ENCODE measurements around the gene ETFRF1. TPM values are rescaled to one million over a fixed set of nuclear protein-coding genes. Genes with fewer than 3 reads are reported as not detected.
A peak's percentile ranks its signal among the peaks of the same experiment; 100 is the strongest.

The ETFRF1 gene
- total RNA-seq, 1 donor from 2014 or later, result 20.4 TPM

DNA sequence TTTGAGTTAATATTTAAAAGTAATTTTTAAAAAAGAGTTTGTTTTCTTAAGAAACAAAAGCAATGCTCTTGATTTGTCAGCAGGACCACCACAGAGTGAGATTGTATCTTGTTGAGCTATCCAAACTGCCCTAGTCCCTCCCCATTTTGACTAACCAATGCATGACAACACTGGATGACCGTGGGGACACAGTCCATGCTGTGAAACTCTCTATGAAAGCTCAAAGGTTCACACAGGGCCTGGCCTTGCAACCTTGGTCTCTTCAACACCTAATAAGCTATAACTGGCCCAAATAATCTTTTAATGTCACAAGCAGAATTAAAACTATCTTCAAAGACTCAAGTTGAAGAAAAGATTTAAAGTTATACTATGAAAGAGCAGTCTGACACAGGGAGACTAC, 13.5 kb downstream of the ETFRF1 start:
- no peak for DNase-seq (ENCODE audit: low spot score)

DNA sequence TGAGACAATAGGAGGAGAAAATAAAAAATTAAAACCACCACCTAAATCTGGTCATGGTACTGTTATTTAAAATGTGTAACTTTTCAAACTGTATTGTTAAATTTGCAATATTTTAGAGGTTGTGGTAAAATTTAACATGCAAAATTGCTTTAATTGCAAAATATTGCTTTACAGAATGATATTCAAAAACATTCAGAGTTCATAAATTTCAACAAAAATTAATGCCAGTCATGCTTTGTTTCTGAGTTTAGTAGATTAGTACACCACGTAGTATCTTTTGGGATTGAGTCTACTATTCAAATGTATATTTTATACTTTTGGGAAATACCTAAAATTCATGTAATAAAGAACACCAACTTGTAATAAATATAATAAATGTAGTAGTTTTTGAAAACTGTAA, 18.3 kb downstream of the ETFRF1 start:
- no peak for DNase-seq (ENCODE audit: low spot score)

DNA sequence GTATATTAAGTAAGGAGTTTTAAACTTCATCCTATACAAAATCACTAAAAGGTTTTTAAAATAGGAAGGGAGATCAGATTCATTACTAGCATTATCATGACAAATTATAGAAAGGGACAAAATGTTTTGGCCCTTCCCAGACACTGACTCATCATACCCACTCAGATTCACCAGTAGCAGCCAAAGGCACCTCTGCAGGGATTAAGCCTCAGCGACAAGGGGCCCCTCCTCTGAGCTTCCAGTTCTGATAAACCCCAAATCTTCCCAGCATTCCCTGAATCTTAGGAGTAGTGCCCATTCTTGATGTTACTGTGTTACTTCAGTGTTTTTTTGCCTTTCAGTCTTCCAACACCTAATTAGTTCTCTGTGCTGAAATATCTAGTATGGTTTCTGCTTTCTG, 41.2 kb downstream of the ETFRF1 start:
- DNase-seq (ENCODE audit: low spot score), result no peak

DNA sequence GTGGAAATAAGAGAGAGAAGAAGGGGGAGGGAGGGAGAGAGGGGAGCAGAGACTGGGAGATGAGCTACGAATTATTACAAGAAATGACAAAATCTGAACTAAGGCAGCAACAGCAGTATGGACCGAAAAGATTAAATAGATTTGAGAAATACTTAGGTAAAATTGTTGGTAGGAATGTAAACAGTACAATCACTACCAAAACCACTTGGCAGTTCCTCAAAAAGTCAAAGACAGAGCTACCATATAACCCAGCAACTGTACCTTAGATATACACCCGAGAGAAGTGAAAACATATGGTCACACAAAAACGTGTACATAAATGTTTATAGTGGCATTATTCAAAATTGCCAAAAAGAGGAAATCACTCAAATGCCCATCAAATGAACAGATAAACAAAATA, 41.6 kb downstream of the ETFRF1 start:
- no peak for DNase-seq (ENCODE audit: low spot score)

DNA sequence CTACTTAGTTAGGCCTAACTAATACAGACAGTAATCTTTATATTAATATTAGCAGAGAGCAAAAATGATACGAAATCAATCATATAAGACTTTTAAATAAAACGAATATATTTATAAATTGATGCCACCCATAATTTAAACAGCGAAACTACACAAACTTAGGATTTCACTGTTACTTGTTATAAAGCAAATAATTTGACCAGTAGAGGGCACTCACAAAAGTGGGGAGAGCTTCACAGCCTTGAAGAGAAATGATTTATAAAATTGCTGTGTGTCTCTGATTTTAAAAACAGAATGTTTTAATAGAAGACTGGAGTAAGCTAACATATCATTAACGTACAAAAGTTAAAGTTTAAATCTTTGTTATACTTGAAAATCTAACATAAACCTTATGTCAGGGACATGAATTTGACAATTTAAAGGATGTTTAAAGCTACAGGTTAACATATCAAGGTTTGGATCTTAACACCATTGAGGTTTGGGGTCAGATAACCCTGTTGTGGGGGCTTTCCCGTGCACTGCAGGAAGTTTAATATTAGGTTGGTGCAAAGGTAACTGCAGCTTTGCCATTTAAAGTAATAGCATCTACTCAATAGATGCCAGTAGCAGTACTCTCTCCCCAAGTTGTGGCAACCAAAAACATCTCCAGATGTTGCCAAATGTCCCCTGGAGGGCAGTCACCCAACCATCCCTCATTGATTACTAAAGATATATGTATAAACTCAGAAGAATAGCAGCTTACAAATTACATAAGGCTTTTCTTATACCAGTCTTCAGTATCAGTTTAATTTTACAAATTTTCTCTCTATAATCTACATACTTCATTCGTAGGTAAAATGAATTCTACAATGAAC, 46.4 kb downstream of the ETFRF1 start:
- DNase-seq (ENCODE audit: low spot score), result no peak

DNA sequence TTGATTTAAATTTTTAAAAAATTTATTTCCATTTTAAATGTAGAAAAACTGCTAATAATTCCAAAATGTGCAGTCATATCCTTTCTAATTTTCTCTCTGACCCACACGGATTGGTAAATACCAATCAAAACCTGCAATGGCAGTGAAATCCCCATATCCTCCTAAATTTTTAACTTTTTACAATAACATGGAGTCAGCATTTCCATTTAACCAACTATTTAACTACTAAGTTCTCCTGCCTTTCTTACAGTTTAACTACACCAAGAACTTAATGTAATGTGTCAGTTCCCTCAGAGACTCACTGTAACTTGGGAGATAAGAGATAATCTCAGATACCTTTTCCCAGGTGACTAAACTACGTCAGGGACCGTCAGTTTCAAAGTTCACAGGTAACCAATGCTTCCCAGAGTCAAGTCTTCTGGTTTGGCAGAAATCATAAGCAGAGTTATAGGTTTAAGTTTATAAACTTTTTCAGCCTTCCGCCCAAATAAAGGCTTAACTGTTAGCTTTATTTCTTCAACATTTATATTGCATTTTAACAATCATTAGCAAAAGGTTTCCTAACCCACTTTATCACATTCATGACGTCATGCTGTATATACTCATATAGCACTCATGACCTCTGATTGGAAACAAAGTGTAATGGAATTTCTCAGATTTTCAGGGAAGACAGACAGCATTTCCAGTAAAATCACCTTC, 48.1 kb downstream of the ETFRF1 start:
- DNase-seq (ENCODE audit: low spot score), result no peak

DNA sequence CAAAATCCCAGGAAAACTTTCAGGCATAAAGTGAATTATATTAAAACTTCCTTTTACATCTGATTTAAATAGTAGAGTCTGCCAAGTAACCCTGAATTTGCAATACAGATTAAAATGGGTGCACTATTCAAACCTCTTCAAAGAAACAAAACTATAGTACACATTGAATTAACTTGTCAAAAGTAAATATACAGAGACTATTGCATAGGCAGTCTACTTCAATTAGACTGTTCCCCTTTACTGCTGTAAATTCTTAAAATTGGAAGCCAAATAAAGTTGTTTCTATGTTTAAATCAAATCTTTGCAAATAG, 48.6 kb downstream of the ETFRF1 start:
- DNase-seq (ENCODE audit: low spot score), result no peak

DNA sequence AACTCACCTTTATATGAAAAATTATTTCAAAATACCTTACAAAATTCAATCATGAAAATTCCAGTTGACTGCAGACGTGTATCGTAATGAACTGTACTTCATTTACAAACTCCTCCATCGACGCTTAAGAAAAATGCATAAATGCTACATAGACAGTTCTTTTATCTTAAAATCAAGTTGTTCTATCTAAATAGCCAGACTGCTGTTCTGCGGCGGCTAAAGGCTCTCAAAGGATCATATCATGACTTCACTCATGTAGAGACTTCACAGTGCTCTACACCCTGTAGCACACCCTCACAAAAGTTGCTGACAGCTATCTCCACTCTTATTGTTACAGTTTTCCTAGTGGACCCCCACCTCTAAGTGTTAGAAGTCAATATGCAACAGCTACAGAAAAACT, 50.5 kb downstream of the ETFRF1 start:
- no peak for DNase-seq (ENCODE audit: low spot score)

DNA sequence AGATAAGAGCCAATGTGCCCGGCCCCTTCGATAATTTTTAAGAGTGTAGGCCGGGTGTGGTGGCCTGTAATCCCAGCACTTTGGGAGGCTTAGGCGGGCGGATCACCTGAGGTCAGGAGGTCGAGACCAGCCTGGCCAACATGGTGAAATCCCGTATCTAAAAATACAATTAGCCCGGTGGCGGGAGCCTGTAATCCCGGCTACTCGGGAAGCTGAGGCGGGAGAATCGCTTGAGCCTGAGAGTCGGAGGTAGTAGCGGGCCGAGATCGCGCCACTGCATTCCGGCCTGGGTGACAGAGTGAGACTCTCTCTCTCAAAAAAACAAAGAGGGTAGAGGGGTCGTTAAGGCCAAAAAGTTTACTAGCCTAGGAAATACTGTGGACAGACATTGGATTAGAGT, 53.1 kb downstream of the ETFRF1 start:
- DNase-seq (ENCODE audit: low spot score), result no peak

DNA sequence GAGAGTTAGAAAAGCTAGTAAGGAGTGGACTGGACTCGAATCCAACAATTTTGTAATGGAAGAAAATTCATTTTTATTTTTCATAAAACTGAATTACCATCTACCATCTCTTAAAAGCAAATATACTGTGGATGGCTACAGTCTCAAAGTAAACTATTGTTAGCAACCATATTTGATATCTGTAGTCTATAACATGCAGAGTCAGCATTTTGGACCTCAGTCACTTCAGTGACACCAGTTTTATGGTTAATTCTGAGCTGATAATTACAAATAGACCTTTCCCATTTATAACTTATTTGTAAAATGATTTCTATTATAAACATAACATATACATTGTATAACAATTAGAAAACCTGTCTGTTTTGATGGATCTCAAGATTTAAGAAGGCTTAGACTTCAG, 53.7 kb downstream of the ETFRF1 start:
- no peak for DNase-seq (ENCODE audit: low spot score)

DNA sequence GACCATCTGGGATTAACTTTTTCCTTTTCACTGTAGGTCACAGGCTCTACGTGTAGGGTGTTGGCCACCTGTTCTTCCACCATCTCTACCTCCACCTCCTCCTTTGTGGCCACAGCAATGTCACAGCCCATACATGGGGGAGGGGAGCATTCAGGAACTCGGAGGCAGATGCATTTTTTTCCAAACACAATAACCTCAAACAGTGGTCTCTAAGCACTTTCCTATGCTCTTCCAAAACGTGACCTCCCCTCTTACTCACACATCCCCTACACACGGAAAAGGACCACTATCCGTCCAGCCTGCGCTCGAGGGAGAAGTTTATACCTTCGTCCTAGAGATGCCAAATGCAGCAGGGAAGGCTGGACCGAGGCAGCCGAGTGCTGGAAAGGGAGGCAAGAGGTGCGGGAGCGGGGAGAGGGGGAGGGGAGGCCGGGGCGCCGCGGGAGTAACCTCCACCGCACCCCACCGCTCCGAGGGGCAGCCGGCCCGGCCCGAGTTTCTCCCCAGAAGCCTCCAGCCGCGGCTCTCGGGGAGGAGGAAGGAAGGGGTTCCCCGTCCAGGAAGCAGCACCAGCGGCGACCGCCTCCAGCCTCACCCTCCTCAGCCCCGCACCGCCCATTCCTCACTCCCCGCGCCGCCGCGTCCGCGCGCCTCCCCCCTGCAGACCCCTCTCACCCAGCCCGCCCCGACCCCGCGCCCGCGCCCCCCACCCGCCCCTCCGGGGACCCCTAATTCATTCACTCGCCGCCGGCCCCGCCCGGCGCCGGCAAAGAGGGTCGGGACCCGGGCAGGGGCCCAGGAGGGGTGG, 55.1 kb downstream of the ETFRF1 start:
- DNase-seq (ENCODE audit: low spot score), result peak; percentile 92

DNA sequence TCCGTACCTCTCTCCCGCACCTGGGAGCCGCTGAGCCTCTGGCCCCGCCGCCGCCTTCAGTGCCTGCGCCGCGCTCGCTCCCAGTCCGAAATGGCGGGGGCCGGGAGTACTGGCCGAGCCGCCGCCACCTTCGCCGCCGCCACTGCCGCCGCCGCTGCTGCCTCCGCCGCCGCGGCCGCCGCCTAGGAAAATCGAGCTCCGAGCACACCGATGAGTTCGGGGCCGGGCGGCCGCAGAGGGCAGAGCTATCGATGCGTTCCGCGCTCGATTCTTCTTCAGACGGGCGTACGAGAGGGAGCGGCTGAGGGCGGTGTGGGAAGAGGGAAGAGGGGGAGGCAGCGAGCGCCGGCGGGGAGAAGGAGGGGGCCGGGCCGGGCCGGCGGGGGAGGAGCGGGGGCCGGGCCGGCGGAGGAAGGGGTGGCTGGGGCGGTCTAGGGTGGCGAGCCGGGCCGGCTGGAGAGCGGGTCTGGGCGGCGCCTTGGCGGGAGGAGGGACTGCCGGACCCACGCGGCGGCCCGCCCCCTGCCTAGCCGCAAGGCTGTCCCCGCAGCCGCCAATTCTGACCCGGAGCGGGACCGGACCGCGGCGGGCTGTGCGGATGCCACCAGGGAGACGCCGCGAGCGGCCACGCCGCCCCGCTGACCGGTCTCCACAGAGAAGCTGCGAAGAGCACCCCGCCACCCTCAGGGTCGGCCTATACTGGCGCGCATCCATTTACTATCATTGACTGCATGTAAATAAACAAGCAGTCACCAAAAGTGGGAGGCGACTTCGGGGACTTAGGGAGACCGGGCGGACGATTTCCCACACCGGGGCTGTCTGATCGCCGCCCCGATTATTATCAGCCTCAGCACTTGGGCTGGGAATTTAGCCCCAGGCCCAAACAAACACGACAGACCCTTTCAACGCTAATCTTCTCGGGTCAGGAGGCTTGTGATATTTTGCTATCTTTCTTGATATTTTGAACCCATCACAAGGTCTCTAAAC, 56.0 kb downstream of the ETFRF1 start, which contains the start of gene KRAS:
KRAS (minus strand) TSS at position 186 of the 987 bp plus-strand sequence.
- peak; percentile 97 for DNase-seq (ENCODE audit: low spot score)

DNA sequence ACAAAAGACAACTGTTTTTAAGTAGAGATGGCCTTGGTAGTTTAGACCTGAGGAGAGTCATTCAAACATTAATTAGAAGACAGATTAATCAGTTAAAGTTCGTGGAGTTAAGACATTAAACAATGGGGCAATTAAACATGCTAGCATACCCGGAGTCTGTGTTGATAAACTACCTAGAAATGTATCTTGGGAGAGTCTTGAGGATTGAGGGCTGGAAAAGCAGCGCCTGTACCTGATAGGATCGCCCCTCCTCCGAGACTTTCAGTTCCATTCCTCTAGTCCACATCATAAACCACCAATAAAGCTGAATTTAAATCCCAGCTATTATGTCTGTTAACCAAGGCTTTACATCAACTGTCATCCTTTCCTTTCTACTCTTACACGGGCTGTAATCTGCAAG, 56.7 kb downstream of the ETFRF1 start:
- DNase-seq (ENCODE audit: low spot score), result no peak

DNA sequence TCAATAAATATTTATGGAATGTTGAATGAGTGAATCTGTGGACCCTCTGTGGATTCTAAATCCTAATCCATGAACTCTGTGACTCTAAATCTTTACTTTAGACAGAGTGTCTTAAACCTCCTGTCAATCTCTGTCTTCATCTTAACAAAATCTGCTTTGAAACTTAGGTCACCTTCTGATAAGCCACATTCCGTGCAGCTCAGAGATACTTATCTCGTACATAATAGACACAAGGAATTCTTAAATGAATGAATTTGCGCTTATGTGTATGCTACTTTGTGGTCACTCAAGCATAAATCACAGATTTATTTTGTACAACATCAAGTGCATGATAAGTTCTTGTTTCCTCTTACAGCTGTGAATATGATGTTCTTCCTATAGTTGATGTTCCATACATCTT, 57.9 kb downstream of the ETFRF1 start:
- DNase-seq (ENCODE audit: low spot score), result no peak

DNA sequence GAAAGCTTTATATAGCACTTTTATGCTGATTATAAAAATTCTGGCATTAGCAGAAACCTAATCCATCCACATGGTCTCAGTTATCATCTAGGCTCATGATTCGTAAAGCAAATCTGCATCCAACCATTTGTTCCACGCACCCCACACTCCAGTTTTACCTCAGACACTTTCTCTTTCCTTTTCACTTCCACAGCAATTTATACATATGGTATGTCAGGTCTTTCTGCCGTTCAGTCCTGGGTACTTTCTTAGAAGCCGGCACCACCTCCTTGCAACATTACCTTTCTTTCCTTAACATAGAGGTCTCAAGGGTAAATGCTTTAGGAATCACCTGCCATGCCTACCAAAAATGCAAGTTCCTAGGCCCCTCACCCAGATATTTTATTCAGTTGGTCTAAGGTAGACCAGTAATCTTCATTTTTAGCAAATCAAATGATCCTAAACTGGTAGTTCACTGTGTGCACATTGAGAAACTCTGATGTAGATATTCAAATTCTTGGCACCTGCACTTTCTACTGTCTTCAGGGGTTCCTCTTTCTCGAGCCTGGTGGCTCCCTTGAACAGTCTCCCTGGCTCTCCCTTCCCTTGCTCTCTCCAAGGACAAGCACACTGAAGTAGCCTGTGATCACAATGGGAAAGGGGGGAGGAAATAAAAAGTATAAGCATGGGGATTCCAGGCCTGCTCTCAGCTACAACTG, 58.5 kb downstream of the ETFRF1 start:
- no peak for DNase-seq (ENCODE audit: low spot score)

DNA sequence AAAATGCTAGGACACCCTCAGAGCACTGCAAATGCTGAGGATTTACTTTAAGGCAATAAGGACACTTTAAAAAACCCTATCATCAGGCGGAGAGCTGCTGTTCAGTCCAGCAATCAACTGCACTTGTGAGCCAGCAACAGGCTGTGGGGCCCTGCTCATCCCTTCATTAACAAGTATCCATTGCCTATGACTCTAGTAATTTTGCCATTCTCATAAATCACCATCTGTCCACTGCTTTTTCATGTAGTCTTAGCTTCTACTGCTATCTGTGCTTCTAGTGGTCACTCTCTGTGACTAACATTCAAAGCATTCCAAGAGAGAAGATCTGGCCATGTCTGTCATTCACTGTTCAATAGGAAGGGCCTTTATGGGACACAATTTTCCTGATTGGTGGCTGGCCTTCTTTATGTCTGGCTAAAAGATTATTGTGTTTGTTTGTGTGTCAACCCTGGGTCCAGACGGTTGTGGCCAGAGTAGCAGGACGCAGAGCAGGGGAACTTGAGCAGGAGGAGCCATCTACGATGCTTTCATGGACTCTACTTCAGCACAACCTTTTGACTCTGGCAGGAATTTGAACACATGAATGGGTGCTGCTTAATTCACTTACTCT, 59.3 kb downstream of the ETFRF1 start:
- no peak for DNase-seq (ENCODE audit: low spot score)

Measured in mesenteric fat pad (tissue), 1 donor.